ENCODE data around the gene TTN.

DNA sequence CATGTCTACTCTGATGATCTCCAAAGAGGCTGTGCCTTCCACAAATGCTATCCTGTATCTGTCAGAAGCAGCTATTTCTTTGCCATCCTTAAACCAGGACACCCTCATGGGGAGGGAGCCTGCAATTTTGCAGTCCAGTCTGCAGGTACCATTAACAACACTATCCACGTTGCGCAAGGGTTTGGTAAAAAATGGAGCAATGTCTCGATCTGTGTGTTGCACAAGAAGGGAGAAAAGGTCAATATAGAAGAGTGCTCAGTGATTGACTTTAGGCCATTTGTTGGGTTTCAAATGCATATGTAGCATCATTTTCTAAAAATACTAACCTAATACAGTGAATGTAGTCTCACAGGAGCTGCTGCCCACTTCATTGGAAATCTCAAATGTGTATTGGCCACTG is 74.3 kb downstream of the TTN start:
- TF ChIP-seq POLR2AphosphoS5 (IDR thresholded peaks at IDR 0.05; ENCODE audit: low read depth, low read length) (no peak), YY1 (IDR thresholded peaks at IDR 0.05; ENCODE audit: extremely low read depth, insufficient replicate concordance, low read depth, low read length) (no peak), EZH2phosphoT487 (IDR thresholded peaks at IDR 0.05; ENCODE audit: borderline replicate concordance) (no peak), CEBPB (IDR thresholded peaks at IDR 0.05; ENCODE audit: low read depth) (no peak)
- TF ChIP-seq, protein P1, sequence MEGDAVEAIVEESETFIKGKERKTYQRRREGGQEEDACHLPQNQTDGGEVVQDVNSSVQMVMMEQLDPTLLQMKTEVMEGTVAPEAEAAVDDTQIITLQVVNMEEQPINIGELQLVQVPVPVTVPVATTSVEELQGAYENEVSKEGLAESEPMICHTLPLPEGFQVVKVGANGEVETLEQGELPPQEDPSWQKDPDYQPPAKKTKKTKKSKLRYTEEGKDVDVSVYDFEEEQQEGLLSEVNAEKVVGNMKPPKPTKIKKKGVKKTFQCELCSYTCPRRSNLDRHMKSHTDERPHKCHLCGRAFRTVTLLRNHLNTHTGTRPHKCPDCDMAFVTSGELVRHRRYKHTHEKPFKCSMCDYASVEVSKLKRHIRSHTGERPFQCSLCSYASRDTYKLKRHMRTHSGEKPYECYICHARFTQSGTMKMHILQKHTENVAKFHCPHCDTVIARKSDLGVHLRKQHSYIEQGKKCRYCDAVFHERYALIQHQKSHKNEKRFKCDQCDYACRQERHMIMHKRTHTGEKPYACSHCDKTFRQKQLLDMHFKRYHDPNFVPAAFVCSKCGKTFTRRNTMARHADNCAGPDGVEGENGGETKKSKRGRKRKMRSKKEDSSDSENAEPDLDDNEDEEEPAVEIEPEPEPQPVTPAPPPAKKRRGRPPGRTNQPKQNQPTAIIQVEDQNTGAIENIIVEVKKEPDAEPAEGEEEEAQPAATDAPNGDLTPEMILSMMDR (IDR thresholded peaks at IDR 0.05 in 2 of 3, conservative IDR thresholded peaks at IDR 0.05 in 1 of 3; ENCODE audit: borderline replicate concordance in 1 of 3, insufficient read depth in 1 of 3, low read depth in 2 of 3, low read length in 2 of 3): no peak

Data from HCT116 (cell line).